ENCODE measurements around the gene ROCK2.

ROCK2 gene

GRCh38 chr2:11214770-11215169 lies 129.7 kb downstream of the ROCK2 start (continued):
- no peak for TF ChIP-seq YY2 (tag by site-specific recombination; IDR thresholded peaks at IDR 0.05)
- no peak for TF ChIP-seq ZBTB48 (tag by site-specific recombination; IDR thresholded peaks at IDR 0.05)
- TF ChIP-seq ZNF19 (tag by site-specific recombination; IDR thresholded peaks at IDR 0.05; ENCODE audit: low read depth) = no peak
- no peak for TF ChIP-seq ZNF112 (tag by site-specific recombination; IDR thresholded peaks at IDR 0.05)
- TF ChIP-seq ZNF169 (tag by site-specific recombination; IDR thresholded peaks at IDR 0.05) = no peak
- TF ChIP-seq ZNF571 (tag by site-specific recombination; IDR thresholded peaks at IDR 0.05) = no peak
- TF ChIP-seq ZNF510 (tag by site-specific recombination; IDR thresholded peaks at IDR 0.05; ENCODE audit: insufficient replicate concordance) = no peak
- no peak for TF ChIP-seq ZNF639 (tag by site-specific recombination; IDR thresholded peaks at IDR 0.05)
- no peak for TF ChIP-seq MYNN (tag by site-specific recombination; IDR thresholded peaks at IDR 0.05; ENCODE audit: borderline replicate concordance)
- TF ChIP-seq BCL11A (tag by site-specific recombination; IDR thresholded peaks at IDR 0.05; ENCODE audit: low read depth) = no peak

GRCh38 chr2:11213975-11214374 lies 130.5 kb downstream of the ROCK2 start:
- Histone ChIP-seq H3K9me3 (ENCODE audit: control insufficient read depth, insufficient read depth, low read depth, low read length) (no peaks in the 10 kb centered on the region), H3K4me1 (ENCODE audit: control insufficient read depth, insufficient read depth, low read length) (no peaks in the 10 kb centered on the region), H3K36me3 (ENCODE audit: control insufficient read depth in 2 of 2, insufficient read depth in 1 of 2, low read length in 2 of 2) (peaks cover 32 to 58% of the 10 kb centered on the region in 2 experiments), H3K27ac (ENCODE audit: extremely low read depth, low read depth, low read length) (no peak overlapping the region), H3K4me3 (ENCODE audit: low read depth, low read length) (no peak overlapping the region)
- CTCF ChIA-PET = interaction anchor here (1.4 kb wide), 1 partner anchor 198 kb away, joined by 3 read pairs; no protein-coding TSS in a partner anchor
- POLR2A ChIA-PET = no interaction called here
- TF ChIP-seq ZNF354C (tag by site-specific recombination; IDR thresholded peaks at IDR 0.05; ENCODE audit: borderline replicate concordance, low read depth) (no peak), ZNF600 (tag by site-specific recombination; IDR thresholded peaks at IDR 0.05) (no peak), ZNF239 (tag by site-specific recombination; IDR thresholded peaks at IDR 0.05) (no peak), ZNF792 (tag by site-specific recombination; IDR thresholded peaks at IDR 0.05) (no peak), BCL11B (tag by site-specific recombination; IDR thresholded peaks at IDR 0.05; ENCODE audit: low read depth) (no peak), ZNF423 (tag by site-specific recombination; IDR thresholded peaks at IDR 0.05) (no peak), ZNF837 (tag by site-specific recombination; IDR thresholded peaks at IDR 0.05) (no peak), ZNF449 (tag by site-specific recombination; IDR thresholded peaks at IDR 0.05) (no peak), HOXD13 (CRISPR knock-in tag; IDR thresholded peaks at IDR 0.05; ENCODE audit: borderline replicate concordance) (no peak), ZNF2 (tag by site-specific recombination; IDR thresholded peaks at IDR 0.05) (no peak), OVOL3 (tag by site-specific recombination; IDR thresholded peaks at IDR 0.05) (no peak), ZFHX2 (tag by site-specific recombination; conservative IDR thresholded peaks at IDR 0.05) (no peak), ZSCAN16 (tag by site-specific recombination; IDR thresholded peaks at IDR 0.05) (no peak), HOXA7 (CRISPR knock-in tag; IDR thresholded peaks at IDR 0.05; ENCODE audit: borderline replicate concordance) (no peak)

GRCh38 chr2:11213090-11213638 lies 131.3 kb downstream of the ROCK2 start:
- H3K36me3 ChIP-seq (ENCODE audit: control insufficient read depth in 2 of 2, insufficient read depth in 1 of 2, low read length in 2 of 2) = peaks cover 36 to 58% of the 10 kb centered on the region in 2 experiments
- ChIA-PET POLR2A (no interaction called here), CTCF (interaction anchor here (0.6 to 1.8 kb wide), 2 partner anchors 242 to 371 kb away, joined by 3 read pairs; no protein-coding TSS in a partner anchor)
- TF ChIP-seq ZNF155 (tag by site-specific recombination; IDR thresholded peaks at IDR 0.05) (no peak), ZBTB7A (tag by site-specific recombination; IDR thresholded peaks at IDR 0.05; ENCODE audit: low read depth) (no peak), ZNF645 (tag by site-specific recombination; IDR thresholded peaks at IDR 0.05) (no peak), ZBTB49 (tag by site-specific recombination; IDR thresholded peaks at IDR 0.05; ENCODE audit: low read depth) (no peak), MYNN (tag by site-specific recombination; IDR thresholded peaks at IDR 0.05; ENCODE audit: borderline replicate concordance) (no peak)
- no peaks in the 10 kb centered on the region for H3K4me1 ChIP-seq (ENCODE audit: control insufficient read depth, insufficient read depth, low read length)
- H3K9me3 ChIP-seq (ENCODE audit: control insufficient read depth, insufficient read depth, low read depth, low read length) = no peaks in the 10 kb centered on the region
- H3K4me3 ChIP-seq (ENCODE audit: low read depth, low read length) = no peak overlapping the region
- H3K27ac ChIP-seq (ENCODE audit: extremely low read depth, low read depth, low read length) = no peak overlapping the region

Measured in HEK293 (cell line).